Inflammatory macrophage (primary cell): Measurements from ENCODE around the gene SNX10.
A peak's percentile ranks its signal among the peaks of the same experiment; 100 is the strongest.

Source experiments
- DNase-seq, 2 donors: peaks; one replicate each; pipeline ENCODE4 v3.0.0-alpha.2; 2020 to 2022

The SNX10 gene

DNA sequence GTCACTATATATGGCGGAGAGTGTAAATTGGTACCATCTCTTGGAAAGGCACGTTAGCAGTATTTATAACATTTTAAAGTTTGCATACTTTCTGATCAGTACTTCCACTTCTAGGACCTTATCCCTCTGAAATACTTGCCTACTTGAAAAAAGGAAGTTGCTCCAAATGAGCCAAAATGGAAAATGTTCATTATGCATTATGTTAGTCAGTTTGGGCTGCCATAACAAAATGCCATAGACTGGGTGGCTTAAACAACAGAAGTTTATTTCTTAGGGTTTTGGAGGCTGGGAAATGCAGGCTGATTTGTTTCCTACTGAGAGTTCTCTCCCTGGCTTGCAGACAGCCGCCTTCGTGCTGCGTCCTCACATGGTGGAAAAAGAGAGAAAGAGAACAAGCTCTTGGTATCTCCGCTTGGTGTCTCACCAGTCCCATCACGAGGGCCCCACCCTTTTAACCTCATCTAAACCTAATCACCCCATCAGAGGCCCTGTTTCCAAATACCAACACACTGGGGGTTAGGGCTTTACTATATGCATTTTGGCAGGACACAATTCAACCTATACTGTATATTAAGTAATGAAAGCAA lies 6.9 kb downstream of the SNX10 start:
- peak in 1 of 2 donors; percentile 56 for DNase-seq

DNA sequence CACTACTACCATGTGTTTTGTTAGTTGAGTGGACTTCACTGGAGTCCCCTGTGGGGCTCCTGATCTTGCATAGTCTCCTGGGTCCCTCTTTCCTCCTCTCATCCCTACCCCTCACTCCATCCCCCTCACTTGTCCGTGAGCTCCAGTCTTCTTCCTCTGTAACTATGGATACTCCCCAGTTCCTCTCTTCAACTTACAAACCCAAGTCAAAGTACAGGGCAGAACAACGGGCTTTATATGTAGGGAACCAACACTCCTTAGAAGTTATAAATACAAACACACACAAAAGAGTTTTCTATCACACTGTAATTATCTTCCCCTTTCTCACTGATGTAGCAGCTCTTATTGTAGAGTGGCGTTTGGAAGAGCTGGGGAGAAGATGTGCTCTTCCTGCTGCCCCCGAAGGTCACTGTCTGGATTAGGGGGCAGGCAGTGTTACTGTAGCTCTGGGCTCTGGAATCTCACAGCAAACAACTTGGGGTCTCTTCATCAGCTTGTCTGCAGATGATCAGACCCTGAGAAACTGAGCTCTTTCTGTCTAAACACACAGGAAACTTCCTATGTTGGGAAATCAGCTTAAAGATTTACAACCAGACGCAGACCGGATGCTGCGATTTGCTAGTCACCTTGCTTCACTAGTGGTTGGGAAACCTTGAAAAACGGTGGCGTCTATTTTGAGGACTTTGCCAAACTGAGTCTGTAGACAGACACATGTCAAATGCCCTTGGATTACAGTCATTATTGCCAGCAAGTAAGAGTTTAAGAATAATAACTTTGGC lies 13.6 kb downstream of the SNX10 start:
- peak; percentile 94 to 97 for DNase-seq

DNA sequence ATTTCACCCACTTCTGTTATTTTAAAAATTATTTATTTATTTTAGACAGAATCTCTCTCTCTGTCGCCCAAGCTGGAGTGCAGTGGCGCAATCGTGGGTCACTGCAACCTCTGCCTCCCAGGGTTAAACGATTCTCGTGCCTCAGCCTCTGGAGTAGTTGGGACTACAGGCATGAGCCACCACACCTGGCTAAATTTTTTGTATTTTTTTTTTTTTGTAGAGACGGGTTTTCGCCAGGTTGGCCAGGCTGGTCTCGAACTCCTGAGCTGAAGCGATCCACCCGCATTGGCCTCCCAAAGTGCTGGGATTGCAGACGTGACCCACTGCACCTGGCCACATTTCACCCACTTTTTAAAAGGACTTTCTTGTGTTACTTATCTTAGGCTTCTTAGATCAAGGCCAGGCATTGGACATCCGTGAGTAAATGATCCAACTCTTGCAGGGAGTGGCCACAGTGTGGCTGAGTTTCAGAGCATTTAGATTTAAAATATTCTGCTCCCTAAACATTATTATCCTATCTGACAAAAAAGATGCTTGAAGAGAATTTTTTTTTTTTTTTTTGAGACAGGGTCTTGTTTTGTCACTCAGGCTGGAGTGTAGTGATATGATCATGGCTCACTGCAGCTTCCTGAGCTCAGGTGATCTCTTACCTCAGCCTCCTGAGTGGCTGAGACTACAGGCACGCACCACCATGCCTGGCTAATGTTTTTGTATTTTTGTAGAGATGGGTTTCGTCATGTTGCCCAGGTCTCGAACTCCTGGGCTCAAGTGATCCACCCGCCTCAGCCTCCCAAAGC lies 14.4 kb downstream of the SNX10 start:
- DNase-seq, result no peak

DNA sequence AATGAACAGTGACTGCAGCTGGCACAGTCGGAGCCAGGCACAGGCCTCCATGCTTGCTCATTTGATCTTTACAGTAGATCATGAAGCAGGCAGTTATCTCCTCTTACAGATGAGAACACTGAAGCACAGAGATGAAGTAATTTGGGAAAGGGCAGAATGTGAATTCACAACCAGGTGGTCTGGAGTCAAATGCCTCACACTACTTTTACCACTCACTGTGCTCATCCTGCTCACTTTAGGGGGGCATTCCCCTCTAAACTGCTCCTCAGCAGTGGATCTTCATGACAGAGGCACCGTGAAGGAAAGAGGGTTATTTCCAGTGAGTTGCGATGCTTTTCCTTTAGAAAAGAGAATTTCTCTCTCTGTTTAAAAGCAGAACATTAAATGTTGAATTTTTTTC lies 15.1 kb downstream of the SNX10 start:
- no peak for DNase-seq

DNA sequence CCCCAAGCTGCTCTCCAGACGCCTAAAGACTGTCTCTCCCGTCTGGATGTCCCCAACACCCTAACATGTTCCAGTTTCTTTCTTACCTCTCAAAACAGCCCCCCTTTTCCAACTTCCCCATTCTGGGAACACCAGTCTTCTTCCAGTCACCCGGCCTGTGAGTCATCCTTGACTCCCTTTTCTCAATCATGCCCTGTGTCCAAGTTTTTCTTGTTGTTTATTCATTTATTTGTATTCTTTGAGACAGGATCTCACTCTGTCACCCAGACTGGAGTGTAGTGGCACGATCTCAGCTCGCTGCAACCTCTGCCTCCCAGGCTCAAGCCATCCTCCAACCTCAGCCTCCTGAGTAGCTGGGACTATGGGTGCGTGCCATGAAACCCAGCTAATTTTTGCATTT lies 15.6 kb downstream of the SNX10 start:
- DNase-seq, result peak; percentile 93 to 94

DNA sequence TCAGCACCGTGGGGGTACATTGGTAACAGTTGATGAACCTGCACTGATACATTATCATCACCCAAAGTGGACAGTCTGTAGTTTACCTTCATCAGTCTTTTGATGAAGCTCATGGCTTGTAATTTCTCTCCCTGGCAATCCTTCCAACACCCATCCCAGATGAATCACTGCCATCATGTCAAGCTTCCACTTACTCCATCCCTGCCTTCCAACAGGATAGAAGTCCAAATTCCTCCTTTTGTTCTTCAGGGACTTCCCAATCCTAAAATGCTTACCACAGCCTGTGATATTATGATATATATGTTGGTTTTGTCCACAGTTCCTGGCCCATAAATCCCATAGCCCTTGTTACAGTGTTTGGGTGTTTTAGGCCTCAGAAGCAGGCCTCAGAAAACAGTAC lies 16.1 kb downstream of the SNX10 start:
- no peak for DNase-seq

DNA sequence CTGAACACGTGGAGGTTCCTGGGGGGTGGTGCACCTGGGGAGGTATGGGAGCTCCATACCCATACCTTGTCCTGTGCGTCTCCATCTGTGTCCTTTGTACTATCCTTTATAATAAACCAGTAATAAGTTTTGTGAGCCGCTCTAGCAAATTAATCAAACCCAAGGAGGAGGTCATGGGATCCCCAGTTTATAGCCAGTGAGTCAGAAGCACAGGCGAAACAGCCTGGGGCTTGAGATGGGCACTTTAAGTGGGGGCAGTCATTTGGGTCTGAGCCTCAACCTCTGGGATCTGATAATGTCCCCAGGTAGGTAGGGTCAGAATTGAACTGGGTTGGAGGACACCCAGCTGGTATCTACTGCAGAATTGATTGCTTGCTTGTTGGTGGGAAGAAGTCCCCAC lies 16.9 kb downstream of the SNX10 start:
- DNase-seq, result no peak

DNA sequence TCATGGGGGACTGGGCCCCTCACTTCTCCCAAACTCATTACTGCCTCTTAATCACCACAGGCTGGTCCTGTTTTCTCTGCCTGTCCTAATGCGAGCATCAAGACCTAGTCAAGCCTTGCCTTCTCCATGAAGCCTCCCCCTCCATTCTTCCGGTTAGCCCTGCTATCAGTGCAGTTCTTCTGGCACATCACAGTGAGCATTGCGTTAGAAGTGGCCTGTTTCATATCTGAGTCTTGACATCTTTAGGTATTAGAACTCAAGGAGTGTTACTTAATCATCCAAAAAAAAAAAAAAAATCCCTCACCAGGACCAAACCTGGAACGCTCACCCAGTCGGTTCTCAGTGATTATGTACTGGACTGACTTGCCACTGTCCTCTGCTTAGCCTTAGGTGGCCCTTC lies 17.4 kb downstream of the SNX10 start:
- DNase-seq, result no peak

DNA sequence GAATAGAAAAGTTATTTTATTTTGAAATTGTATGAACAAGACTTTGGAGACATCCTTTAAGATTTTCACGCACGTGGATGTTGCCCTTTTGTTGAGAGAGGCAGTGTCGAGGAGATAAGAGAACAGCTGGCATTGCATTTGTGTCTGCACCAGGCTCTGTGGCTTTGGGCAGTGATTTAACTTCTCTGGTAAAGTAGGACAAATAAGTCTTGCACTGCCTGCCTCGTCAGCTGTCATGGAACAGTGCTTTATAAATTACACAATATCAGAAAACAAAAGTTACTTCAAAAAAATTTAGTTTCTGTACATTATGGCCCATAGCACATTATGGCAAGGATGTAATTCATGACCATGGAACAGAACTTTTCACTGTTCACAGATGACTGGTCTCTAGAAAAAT lies 20.1 kb downstream of the SNX10 start:
- DNase-seq, result peak; percentile 42 to 50

DNA sequence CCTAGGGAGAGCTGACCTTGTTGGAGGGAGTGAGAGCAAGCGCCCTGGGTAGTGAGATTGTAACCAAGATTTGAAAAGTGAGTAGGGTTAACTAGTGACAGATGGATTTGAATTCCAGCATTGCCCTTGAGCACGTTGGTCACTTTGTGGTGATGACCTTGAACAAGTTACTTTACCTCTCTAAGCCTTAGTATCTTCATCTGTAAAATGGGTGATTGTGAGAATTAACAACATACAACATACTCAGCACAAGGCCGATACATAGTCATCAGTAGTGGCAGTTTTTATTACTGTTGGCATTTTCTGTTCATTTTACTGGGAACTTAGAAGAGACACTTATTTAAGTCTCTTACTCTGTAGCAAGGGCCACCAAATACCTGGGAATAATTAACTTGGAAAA lies 25.5 kb downstream of the SNX10 start:
- no peak for DNase-seq

DNA sequence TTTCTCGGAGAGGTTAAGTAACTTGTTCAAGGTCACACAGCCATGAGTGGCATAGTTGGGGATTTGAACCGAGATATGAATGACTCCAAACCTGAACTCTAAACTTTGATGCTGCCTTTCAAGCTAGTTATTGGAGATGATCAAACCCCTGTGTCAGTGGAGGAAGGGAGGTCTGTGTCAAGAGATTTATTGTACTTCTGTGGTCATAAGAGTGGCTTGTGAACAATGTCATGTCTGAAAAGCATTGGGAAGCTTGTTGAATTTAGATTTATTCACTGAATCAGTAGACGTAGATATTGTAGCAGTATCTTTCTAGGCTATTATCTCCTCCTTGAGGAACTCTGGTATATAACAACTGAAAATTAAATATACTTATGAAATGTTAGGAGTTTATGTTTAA lies 27.3 kb downstream of the SNX10 start:
- DNase-seq, result peak in 1 of 2 donors; percentile 50

DNA sequence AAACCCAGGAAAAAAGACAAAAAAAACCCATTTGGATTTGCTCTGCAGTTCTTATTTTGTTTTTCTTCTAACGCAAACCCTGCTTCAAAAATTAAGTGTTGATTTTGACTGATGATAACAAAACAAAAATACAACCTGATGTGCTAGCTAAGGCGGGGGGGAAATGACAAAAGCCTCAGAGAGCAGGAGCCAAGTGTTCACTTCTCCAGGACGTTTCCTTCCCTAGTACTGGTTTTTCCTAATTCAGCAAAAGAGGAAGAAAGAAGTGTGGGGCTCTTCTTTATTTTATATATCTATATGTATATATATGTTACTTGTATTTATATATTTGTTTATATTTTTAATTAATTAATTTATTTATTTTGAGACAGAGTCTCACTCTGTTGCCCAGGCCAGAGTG lies 28.0 kb downstream of the SNX10 start:
- peak; percentile 37 to 40 for DNase-seq

DNA sequence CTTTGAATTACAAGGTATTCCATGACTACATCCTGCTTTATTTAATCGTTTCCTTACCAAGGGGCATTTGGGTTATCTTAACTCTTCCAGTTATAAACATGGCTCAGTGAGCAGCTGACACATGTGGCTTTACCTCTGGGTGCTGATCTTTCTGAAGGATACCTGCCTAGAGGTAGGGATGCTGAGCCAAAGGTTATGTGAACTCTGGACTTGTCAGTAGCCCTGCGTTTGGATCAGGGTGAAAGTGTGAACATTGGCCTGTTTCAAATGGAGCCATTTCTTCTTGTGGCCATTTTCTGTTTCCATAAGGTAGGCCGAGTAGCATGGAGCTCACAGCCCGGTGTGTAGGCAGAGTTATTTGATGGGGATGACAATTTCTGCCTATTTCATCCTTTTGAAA lies 29.2 kb downstream of the SNX10 start:
- DNase-seq, result no peak

DNA sequence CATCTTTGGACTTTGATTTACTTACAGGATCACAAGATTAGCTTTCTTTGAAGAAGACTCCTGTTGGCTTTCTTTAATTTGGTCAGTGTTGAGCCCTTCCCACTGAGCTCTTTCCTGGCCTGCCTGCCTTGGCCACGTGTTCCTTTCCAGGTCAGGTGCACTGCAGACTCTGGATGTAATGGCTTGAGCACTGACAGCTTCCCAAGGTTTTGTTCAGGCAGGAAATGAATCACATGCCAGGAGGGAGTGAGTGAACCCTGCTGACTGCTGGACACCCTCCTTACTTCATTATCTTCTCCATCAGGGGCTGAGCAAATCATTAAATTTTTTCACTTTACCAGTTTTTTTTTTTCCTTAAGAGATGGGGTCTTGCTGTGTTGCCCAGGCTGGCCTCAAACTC lies 29.8 kb downstream of the SNX10 start:
- DNase-seq, result no peak

DNA sequence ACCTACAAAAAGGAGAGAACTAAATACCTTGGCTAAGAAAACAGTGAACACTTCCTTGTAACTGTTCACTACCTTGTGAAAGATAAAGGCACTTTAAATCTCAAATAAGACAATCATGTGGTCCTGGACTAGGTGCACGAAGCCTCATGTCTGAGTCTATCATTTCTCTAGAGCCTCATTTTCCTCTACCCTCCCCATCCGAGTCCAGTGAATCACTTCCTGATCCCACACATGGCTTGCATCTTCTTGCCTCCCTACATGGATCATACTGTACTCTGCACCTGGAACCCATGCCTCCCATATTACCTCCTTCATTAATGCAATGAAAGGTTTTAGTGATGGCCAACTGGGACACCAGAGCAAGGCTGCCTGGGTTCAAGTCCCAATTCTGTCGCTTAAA lies 34.5 kb downstream of the SNX10 start:
- no peak for DNase-seq

DNA sequence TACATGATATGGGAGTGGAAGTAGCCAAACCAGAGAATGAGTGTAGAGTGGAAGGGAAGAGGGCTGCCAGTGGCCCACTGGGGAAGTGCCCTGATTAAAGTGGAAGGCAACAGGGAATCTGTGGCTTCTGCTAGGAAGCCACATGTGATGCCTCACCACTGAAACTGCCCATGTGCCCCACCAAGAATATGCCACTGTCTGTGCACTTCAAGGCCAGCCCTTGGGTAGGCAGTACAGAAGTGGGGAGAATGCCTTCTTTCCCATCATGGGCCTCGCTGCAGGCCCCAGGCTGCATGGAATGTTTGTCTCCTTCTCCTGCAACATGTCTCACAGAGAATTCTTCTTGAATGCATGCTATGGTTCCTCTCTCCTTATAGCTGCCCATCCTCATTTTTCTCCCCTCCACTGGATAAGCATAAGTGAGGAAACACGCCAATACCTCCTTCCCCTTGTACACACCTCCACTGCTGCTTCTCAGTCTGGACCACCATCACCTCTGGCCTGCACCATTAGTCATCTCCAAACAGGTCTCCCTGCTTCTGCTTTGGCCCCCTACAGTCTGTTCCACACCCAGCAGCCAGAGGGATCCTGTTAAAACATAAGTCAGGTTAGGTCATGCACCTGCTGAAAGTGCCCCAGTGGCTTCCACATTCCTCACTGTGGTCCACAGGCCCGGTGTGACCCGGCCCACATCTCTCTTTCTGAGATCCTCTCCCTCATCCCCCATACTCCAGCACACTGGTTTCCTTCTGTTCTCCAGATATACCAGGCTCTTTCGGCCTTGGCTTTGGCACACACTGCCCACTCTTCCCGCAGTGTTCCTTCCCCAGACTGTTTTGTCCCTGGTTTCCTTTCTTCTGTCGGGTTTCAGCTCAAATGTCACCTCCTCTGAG lies 37.1 kb downstream of the SNX10 start:
- peak; percentile 27 to 34 for DNase-seq

DNA sequence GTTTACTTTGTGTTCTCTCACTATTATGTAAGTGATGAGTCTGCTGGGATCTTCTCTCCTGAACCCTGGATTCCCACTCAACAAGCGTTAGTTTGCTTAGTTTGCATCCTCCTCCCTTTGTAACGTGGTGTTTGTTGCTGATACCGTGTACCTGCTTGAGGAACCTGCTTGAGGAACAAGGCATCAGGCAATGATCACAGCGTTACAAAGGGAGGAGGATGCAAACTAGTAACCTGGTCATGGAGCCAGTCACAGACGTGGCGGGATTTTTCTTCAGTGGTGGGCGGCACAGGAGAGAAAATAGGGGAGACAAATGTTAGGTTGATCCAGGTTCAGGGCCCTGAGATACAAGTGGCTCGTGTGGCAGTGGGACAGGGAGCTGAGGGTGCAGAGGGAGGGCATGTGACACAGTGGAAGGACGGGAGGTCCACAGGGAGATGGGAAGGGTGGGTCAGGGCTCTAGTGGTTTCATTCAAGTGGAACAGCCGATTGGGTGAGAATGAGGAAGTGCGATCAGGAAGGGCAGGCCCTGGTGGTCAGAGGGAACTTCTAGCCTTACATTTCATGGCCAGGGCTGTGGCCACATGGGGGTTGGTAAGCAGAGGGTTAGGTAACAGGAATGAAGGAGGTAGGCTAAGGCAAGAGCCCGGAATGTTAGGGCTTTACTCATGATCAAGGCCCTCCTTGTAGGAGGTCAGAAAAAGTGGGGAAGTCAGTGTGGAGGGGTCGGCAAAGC lies 38.0 kb downstream of the SNX10 start:
- DNase-seq, result peak; percentile 90 to 93

DNA sequence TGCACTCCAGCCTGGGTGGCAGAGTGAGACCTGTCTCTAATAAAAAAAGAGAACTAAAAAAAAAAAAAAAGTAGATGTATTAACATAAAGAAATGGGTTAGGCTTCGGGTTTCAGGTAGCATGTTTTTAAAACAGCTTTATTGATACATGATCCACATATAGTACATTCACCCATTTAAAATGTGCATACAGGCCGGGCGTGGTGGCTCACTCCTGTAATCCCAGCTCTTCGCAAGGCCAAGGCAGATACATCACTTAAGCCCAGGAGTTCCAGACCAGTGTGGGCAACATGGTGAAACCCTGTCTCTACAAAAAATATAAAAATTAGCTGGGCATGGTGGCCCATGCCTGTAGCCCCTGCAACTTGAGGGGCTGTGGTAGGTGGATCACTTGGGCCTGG lies 39.5 kb downstream of the SNX10 start:
- no peak for DNase-seq

DNA sequence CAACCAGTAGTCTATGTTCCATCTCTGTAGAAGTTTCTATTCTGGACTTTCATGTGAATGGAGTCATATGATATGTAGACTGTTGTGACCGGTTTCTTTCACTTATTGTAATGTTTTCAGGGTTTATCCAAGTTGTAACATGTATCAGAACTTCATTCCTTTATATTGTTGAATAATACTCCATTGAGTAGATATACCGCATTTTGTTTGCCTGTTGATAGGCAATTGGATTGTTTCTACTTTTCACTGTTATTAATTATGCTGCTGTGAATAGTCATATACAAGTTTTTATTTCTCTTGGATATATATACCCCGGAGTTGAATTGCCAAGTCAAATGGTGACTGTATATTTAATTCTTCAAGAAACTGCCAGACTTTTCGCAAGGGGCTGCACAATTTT lies 40.1 kb downstream of the SNX10 start:
- no peak for DNase-seq

DNA sequence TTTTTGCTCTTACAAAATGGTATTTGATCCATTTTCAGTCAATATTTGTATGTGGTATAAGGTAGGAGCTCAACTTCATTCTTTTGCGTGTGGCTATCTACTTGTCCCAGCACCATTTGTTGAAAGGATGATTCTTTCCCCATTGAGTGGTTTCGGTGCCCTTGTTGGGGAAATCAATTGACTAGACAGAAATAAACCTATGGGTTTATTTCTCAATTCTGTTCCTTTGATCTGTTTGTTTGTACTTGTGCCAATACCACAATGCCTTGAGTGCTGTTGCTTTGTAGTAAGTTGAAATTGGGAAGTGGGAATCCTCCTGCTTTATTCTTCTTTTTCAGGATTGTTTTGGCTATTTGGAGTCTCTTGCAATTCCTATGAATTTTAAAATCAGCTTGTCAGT lies 41.0 kb downstream of the SNX10 start:
- DNase-seq, result no peak

DNA sequence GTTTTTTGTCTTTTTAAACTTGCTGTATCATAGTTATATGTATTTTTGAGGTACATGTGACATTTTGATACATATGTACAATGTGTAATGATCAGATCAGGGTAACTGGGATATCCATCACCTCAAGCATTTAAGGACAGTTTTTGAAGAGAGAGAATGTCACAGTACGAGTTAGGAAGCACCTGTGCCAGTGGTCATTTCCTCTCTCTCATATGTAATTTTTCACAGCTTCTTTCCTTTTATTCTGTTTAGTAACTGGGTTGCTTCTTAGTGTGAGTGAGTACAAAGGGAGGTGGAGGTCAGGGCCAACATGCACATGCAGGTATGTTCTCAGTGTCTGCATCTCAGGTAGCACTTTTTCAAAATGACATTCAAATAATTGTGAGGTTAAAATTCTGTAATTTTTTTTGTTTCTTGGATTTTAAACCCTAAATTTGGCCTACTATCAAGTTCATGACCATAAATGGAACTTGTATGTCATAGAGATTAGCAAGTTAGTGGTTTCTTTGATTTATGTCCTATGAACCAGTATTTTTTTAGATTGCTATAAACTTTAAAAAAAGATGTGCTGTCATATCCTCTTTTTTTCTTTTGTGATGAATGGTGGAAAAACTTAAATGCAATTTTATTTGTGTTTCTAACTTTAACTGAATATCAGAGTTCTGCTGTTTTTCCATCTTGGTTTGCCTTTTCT lies 42.7 kb downstream of the SNX10 start:
- DNase-seq, result no peak
